ENCODE results near the gene PTK6. TPM values are rescaled to one million over a fixed set of nuclear protein-coding genes. Genes with fewer than 3 reads are reported as not detected.

The PTK6 gene
- total RNA-seq, 2 donors from 2014 or later = 0.56 TPM; not detected in 1

DNA sequence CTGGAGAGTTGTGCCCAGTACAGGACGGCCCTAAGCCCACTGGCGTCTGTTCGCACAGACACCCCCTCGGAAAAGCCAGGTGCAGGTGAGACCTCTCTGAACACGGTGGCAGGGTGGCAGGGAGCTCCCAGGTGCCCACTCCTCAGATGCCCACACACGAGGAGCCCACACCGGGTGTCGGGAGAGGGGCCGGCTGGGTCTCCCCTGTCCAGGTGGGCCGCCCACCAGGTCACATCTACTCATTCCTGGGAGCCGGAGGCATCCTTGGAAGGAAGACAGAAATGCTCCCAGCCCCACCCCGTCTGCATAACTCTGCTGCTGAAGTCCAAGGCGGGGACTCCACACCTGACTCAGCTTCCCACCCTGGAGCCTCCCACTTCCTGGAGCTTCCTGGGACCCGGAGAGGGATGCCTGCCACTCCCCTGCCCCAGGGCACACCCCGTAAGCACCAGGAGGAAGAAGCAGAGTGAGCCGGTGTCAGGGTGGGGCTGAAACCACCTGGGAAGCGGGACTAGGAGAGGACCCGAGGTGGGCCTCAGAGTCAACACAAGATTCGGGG, 7.9 kb upstream of the PTK6 start:
- ATAC-seq (ENCODE audit: insufficient number of reproducible peaks, low FRiP score, low read depth) = no peak
- H3K27me3 ChIP-seq (replicated peaks; ENCODE audit: insufficient read depth) = peaks cover 8% of the 10 kb centered on the region

DNA sequence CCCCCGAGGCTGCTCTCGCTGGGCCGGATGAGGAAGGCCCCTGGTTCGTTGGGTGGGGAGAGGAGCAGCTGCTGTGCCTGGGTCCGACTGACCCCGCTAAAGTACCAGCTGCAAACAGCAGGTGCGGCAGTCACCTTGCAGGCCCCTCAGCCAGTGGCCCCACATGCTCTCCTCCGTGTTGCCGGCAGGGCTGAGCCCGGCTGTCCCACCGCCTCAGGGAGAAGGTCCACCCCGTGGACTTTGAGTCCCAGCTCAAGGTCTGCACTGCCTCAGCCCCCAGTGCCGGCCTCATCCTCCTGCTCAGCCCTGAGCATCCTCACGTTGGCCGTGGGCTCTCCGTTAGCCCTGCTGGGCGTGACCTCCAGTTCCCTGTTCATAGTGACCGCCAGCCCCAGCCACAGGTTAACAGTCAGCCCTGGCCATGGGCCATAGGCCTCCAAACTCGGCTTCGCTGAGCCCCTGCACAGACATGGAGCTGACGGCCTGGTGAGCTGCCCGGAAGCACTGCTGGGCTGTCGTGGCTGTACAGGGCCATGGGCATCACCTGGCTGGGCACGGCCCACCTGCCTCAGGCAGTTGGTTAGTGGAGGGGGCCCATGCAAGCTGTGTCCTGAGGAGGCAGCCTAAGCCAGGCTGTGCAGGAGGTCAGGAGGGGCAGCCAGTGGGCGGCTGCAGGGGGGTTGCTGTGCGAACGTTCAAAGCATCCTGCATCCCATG, 7.2 kb upstream of the PTK6 start:
- Histone ChIP-seq H3K27ac (no peak overlapping the region), H3K4me1 (ENCODE audit: control insufficient read depth in 1 of 2, low read depth in 2 of 2) (no peaks in the 10 kb centered on the region), H3K27me3 (replicated peaks; ENCODE audit: insufficient read depth) (peaks cover 8% of the 10 kb centered on the region), H3K36me3 (no peaks in the 10 kb centered on the region), H3K9me3 (no peaks in the 10 kb centered on the region), H3K4me3 (no peak overlapping the region)
- DNase-seq (ENCODE audit: low spot score) (no peak), ATAC-seq (ENCODE audit: insufficient number of reproducible peaks, low FRiP score, low read depth) (no peak)
- TF ChIP-seq, protein P1, sequence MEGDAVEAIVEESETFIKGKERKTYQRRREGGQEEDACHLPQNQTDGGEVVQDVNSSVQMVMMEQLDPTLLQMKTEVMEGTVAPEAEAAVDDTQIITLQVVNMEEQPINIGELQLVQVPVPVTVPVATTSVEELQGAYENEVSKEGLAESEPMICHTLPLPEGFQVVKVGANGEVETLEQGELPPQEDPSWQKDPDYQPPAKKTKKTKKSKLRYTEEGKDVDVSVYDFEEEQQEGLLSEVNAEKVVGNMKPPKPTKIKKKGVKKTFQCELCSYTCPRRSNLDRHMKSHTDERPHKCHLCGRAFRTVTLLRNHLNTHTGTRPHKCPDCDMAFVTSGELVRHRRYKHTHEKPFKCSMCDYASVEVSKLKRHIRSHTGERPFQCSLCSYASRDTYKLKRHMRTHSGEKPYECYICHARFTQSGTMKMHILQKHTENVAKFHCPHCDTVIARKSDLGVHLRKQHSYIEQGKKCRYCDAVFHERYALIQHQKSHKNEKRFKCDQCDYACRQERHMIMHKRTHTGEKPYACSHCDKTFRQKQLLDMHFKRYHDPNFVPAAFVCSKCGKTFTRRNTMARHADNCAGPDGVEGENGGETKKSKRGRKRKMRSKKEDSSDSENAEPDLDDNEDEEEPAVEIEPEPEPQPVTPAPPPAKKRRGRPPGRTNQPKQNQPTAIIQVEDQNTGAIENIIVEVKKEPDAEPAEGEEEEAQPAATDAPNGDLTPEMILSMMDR (IDR thresholded peaks at IDR 0.05) = no peak

More for the DNA sequence above, 7.9 kb upstream of the PTK6 start:
- Histone ChIP-seq H3K9me3 (no peaks in the 10 kb centered on the region), H3K4me3 (no peak overlapping the region), H3K27ac (no peak overlapping the region), H3K4me1 (ENCODE audit: control insufficient read depth in 1 of 2, low read depth in 2 of 2) (no peaks in the 10 kb centered on the region), H3K36me3 (no peaks in the 10 kb centered on the region)
- DNase-seq (ENCODE audit: low spot score) = no peak
- TF ChIP-seq, protein P1 (IDR thresholded peaks at IDR 0.05) = no peak

DNA sequence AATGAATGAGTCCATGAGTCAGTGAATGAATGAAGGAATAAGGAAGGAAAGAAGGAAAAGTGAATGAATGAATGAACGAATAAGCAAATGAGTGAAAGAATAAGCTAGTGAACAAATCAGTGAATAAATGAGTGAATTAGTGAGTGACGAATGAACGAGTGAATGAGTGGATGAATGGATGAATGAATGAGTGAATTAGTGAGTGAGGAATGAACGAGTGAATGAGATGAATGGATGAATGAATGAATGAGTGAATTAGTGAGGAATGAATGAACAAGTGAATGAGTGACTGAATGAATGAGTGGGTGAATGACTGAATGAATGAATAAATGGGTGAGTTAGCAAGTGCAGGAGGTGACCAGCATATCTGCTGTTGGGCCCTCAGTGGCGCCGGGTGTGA, 6.6 kb upstream of the PTK6 start:
- Histone ChIP-seq H3K27me3 (replicated peaks; ENCODE audit: insufficient read depth) (peaks cover 8% of the 10 kb centered on the region), H3K4me1 (ENCODE audit: control insufficient read depth in 1 of 2, low read depth in 2 of 2) (no peaks in the 10 kb centered on the region), H3K27ac (no peak overlapping the region), H3K9me3 (no peaks in the 10 kb centered on the region), H3K4me3 (no peak overlapping the region), H3K36me3 (no peaks in the 10 kb centered on the region)
- TF ChIP-seq, protein P1 (IDR thresholded peaks at IDR 0.05) = no peak
- DNase-seq (ENCODE audit: low spot score) (no peak), ATAC-seq (ENCODE audit: insufficient number of reproducible peaks, low FRiP score, low read depth) (no peak)

DNA sequence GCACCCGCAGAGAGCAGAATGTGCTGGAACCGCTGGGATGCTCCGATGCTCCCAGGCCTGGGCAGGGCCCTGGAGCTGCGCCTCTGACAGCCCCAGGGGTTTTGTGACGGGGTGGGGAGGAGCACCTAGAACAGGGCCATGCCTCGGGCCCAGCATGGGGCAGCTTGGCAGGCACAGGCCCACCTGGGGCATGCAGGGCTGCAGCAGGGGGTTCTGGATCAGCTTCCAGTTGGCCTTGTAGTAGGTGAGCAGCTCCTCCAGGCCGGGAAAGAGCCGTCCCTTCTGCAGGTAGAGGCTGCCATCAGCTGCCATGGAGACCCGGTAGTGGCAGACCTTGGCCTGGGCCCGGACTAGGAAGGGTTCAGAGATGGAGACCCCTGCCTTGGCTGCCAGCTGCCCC, 6.0 kb upstream of the PTK6 start:
- Histone ChIP-seq H3K4me1 (ENCODE audit: control insufficient read depth in 1 of 2, low read depth in 2 of 2) (no peaks in the 10 kb centered on the region), H3K27me3 (replicated peaks; ENCODE audit: insufficient read depth) (peaks cover 2% of the 10 kb centered on the region), H3K27ac (no peak overlapping the region), H3K4me3 (no peak overlapping the region), H3K36me3 (no peaks in the 10 kb centered on the region), H3K9me3 (no peaks in the 10 kb centered on the region)
- DNase-seq (ENCODE audit: low spot score) (no peak), ATAC-seq (ENCODE audit: insufficient number of reproducible peaks, low FRiP score, low read depth) (no peak)
- TF ChIP-seq, protein P1 (IDR thresholded peaks at IDR 0.05) = no peak

DNA sequence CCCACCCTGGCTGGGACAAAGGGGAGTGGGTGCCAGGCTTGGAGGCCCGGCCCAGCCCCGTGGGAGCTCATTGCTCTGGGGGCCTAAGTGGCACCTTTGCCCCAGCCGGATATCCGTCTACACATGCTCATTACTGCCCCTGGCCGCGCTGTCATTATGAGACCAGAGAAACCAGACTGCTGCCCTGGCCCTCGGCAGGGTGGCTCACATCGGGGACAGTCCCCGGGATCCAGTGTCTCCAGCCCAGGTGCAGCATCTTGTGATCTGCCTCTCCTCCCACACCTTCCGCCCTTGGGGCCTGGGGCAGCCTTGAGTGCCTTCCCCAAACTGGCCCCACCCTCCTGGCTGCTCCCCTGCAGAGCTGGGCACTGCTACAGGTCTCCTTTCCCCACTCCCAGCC, 5.5 kb upstream of the PTK6 start:
- Histone ChIP-seq H3K4me3 (no peak overlapping the region), H3K9me3 (no peaks in the 10 kb centered on the region), H3K36me3 (no peaks in the 10 kb centered on the region), H3K27me3 (replicated peaks; ENCODE audit: insufficient read depth) (no peaks in the 10 kb centered on the region), H3K27ac (no peak overlapping the region), H3K4me1 (ENCODE audit: control insufficient read depth in 1 of 2, low read depth in 2 of 2) (peaks cover 0 to 2% of the 10 kb centered on the region in 2 donors)
- DNase-seq (ENCODE audit: low spot score) = no peak
- TF ChIP-seq, protein P1 (IDR thresholded peaks at IDR 0.05) = no peak
- no peak for ATAC-seq (ENCODE audit: insufficient number of reproducible peaks, low FRiP score, low read depth)
